Karpas-422 (cell line): ENCODE data around the gene ADAMTSL3. TPM values are rescaled to one million over a fixed set of nuclear protein-coding genes. Genes with fewer than 3 reads are reported as not detected.

Experiments used
- DNase-seq: peaks from one replicate; pipeline ENCODE4 v3.0.0-alpha.2; 2015
- H2AFZ ChIP-seq: fragments of 200-600 bp; sonication (generic); 2 replicates; pipeline ENCODE4 v1.6.1; 2014; ENCODE audit warnings: antibody characterized with exemption, low read length, mixed read lengths
- H3K27ac ChIP-seq: fragments of 200-600 bp; sonication (generic); 2 replicates; pipeline ENCODE4 v1.5.1; 2014; ENCODE audit warnings: mild to moderate bottlenecking, low read length, moderate library complexity
- H3K27me3 ChIP-seq: fragments of 200-600 bp; sonication (generic); 2 replicates; pipeline ENCODE4 v1.6.1; 2014; ENCODE audit warnings: low read length, mixed read lengths
- H3K36me3 ChIP-seq: fragments of 200-600 bp; sonication (generic); 2 replicates; pipeline ENCODE4 v1.6.1; 2014; ENCODE audit warnings: low read length, mixed read lengths; ENCODE audit not compliant: insufficient read depth
- H3K4me1 ChIP-seq: fragments of 200-600 bp; sonication (generic); 2 replicates; pipeline ENCODE4 v1.6.1; 2014; ENCODE audit warnings: mild to moderate bottlenecking, low read length, mixed read lengths
- H3K4me2 ChIP-seq: fragments of 200-600 bp; sonication (generic); 2 replicates; pipeline ENCODE4 v1.6.1; 2014; ENCODE audit warnings: low read length, low read depth, mild to moderate bottlenecking; ENCODE audit not compliant: poor library complexity, severe bottlenecking
- H3K4me3 ChIP-seq: fragments of 200-600 bp; sonication (generic); 2 replicates; pipeline ENCODE4 v1.5.1; 2014; ENCODE audit warnings: mild to moderate bottlenecking, antibody characterized with exemption, low read length, mixed read lengths
- H3K79me2 ChIP-seq: fragments of 200-600 bp; sonication (generic); 2 replicates; pipeline ENCODE4 v1.6.1; 2014; ENCODE audit warnings: mild to moderate bottlenecking, low read length, mixed read lengths
- H3K9ac ChIP-seq: fragments of 200-600 bp; sonication (generic); 2 replicates; pipeline ENCODE4 v1.6.0; 2014; ENCODE audit warnings: low read length
- H3K9me2 ChIP-seq: fragments of 200-600 bp; sonication (generic), shearing (Covaris generic); replicated peaks from 2 replicates; pipeline ENCODE4 v1.6.0; 2014; ENCODE audit warnings: mild to moderate bottlenecking, low read length, moderate library complexity; ENCODE audit not compliant: insufficient read depth
- H3K9me3 ChIP-seq: fragments of 300-700, 200-600 bp; sonication (generic); 2 replicates; pipeline ENCODE4 v1.6.1; 2014; ENCODE audit warnings: low read length, mixed read lengths
- H4K20me1 ChIP-seq: fragments of 200-600 bp; sonication (generic); 2 replicates; pipeline ENCODE4 v1.6.1; 2014; ENCODE audit warnings: mild to moderate bottlenecking, antibody characterized with exemption, low read length, low read depth; ENCODE audit not compliant: insufficient read depth
- total RNA-seq: library from RNA; depleted of rRNA; stranded (reverse); fragments of >200 nt; shearing (Covaris generic); gene quantifications from 2 replicates; pipeline ENCODE4 v1.2.3, GENCODE V29; 2014; ENCODE audit warnings: low replicate concordance

The ADAMTSL3 gene
- total RNA-seq, 1 experiment from 2014 or later = not detected

DNA sequence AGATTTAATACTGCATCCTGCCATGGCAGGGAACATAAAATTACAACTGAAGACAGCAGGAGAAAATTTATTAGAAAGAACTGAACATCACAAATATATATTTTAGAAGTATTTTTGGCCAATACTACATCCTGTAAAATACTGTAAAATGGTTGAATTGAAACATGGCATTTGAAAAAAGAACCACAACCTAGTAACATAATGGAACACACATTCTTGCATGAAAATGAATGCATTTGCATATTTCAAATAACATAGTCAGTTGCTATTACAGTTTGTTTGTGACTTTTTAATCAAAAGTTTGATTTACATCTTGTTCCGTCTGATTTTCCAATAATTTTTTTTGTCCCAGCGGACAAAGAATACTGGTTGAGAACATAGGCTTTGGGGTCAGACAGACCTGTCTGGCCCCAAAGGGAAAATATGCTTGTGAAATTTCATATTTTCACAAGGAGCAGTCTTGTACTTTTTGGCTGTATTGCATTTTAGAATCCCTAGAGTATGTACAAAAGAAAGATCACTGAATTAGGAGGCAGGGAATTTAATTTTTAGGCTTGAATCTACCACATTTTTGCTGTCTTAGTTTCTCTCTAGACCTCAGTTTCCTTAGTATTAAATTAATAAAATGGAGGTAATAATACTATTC, 268.8 kb downstream of the ADAMTSL3 start:
- no peaks in the 10 kb centered on the region for H3K36me3 ChIP-seq
- no peak for DNase-seq

DNA sequence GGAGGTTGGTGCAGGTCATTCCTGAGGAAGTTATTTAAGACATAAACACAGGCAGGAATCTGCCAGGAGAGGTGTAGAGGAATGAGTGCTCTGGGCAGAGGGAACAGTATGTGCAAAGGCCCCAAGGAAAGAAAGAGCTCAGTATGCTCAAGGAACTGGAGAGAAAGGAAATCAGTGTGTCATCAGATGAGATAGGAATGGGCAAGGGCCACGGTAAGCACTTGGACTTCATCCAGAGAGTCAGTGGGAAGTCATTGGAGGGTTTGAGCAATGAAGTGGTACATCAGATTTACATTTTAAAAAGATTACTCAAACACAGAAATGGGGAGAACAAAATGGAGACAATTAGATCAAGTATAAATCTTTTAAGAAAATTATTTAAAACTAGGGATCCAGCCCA, 272.2 kb downstream of the ADAMTSL3 start:
- Histone ChIP-seq H3K4me1 (no peaks in the 10 kb centered on the region), H3K4me2 (no peak overlapping the region), H3K9ac (no peak overlapping the region), H3K4me3 (no peak overlapping the region), H3K9me2 (no peaks in the 10 kb centered on the region), H3K36me3 (no peaks in the 10 kb centered on the region), H4K20me1 (no peaks in the 10 kb centered on the region), H3K27me3 (no peaks in the 10 kb centered on the region), H3K79me2 (no peaks in the 10 kb centered on the region), H2AFZ (no peak overlapping the region), H3K9me3 (no peaks in the 10 kb centered on the region), H3K27ac (no peak overlapping the region)
- DNase-seq = no peak

More for the DNA sequence above, 268.8 kb downstream of the ADAMTSL3 start:
- Histone ChIP-seq H3K9me3 (no peaks in the 10 kb centered on the region), H3K4me2 (no peak overlapping the region), H4K20me1 (no peaks in the 10 kb centered on the region), H3K27me3 (no peaks in the 10 kb centered on the region), H3K9me2 (no peaks in the 10 kb centered on the region), H3K79me2 (no peaks in the 10 kb centered on the region), H3K4me3 (no peak overlapping the region), H3K27ac (no peak overlapping the region), H3K9ac (no peak overlapping the region), H2AFZ (no peak overlapping the region), H3K4me1 (no peaks in the 10 kb centered on the region)

DNA sequence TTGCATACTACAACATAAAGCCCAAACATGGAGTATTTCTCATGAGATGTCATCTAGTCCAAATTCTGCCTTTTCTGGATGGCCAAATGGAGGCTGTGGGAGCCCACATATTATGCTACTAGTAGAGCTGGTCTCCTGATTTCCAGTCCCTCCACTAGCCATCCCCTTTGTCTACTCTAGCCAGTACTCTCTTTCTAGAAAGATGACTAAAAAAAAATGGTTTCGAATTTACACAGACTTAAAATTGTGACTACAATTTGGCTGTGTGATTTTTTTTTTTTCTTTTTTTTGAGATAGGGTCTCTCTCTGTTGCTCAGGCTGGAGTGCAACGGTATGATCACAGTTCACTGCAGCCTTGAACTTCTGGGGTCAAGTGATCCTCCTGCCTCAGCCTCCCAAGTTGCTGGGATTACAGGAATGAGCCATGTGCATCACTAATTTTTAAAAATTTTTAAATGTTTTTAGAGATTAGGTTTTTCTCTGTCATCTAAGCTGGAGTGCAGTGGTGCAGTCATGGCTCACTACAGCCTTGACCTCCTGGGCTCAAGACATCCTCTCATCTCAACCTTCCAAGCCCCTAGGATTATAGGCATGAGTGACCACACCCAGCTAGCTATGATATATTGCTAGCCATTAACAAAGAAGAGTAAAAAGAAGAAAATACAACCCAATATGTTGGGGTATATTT, 273.9 kb downstream of the ADAMTSL3 start:
- H3K27ac ChIP-seq = no peak overlapping the region
- no peak for DNase-seq

DNA sequence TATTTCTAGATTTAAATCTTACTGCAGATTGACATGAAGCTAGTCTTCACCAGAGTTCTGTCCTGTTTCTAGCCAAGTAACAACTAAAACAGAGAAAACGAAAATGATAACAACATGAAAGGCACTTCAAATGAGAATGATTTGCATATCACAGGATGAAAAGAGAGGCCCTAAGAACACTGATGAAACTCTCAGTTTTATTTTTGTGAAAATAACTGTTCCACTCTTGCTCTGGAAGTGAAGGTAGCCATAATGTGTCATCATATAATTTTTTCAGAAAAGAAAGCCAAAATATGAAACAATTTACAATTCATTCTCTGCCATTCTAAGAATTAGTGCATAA, 274.4 kb downstream of the ADAMTSL3 start:
- H3K4me1 ChIP-seq = no peaks in the 10 kb centered on the region
- H3K9me2 ChIP-seq = no peaks in the 10 kb centered on the region
- H3K4me3 ChIP-seq = no peak overlapping the region
- no peak for DNase-seq
- H4K20me1 ChIP-seq = no peaks in the 10 kb centered on the region
- H3K36me3 ChIP-seq = no peaks in the 10 kb centered on the region
- no peak overlapping the region for H2AFZ ChIP-seq
- H3K79me2 ChIP-seq = no peaks in the 10 kb centered on the region
- H3K4me2 ChIP-seq = no peak overlapping the region
- no peak overlapping the region for H3K9ac ChIP-seq
- no peak overlapping the region for H3K27ac ChIP-seq
- H3K27me3 ChIP-seq = no peaks in the 10 kb centered on the region
- no peaks in the 10 kb centered on the region for H3K9me3 ChIP-seq

More for the DNA sequence above, 273.9 kb downstream of the ADAMTSL3 start:
- no peak overlapping the region for H3K9ac ChIP-seq
- H3K9me2 ChIP-seq = no peaks in the 10 kb centered on the region
- no peaks in the 10 kb centered on the region for H3K79me2 ChIP-seq
- H3K4me3 ChIP-seq = no peak overlapping the region
- H3K27me3 ChIP-seq = no peaks in the 10 kb centered on the region
- no peaks in the 10 kb centered on the region for H3K36me3 ChIP-seq
- no peaks in the 10 kb centered on the region for H3K4me1 ChIP-seq
- H3K4me2 ChIP-seq = no peak overlapping the region
- no peaks in the 10 kb centered on the region for H4K20me1 ChIP-seq
- no peaks in the 10 kb centered on the region for H3K9me3 ChIP-seq
- H2AFZ ChIP-seq = no peak overlapping the region

DNA sequence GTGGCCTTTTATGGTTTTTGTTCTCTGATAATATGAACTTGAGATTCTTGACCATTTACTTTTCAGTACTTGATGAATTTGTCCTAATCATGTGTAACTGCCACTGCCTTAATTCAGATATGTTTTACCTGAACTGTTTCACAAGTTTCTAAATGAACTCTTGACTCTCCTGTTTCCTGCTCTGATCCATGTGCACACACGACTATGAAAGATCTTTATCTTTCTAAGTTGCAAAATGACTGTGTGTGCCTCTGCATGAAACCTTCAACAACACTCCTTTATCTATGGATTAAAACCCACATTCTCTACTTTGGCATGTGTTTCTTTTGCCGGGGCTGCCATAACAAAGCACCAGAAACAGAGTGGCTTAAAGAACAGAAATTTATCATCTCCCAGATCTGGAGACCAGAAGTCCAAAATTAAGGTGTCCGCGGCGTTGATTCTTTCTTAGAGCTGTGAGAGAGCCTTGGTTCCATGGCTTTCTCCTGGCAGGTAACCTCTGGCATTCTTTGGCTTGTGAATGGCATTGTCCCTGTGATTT, 275.0 kb downstream of the ADAMTSL3 start:
- Histone ChIP-seq H3K27me3 (no peaks in the 10 kb centered on the region), H3K9me3 (no peaks in the 10 kb centered on the region; the same call in 1 of the 2 replicates), H2AFZ (no peak overlapping the region), H3K9ac (no peak overlapping the region), H3K4me2 (no peak overlapping the region), H3K36me3 (no peaks in the 10 kb centered on the region), H3K9me2 (no peaks in the 10 kb centered on the region), H4K20me1 (no peaks in the 10 kb centered on the region), H3K4me3 (no peak overlapping the region), H3K79me2 (no peaks in the 10 kb centered on the region), H3K4me1 (no peaks in the 10 kb centered on the region), H3K27ac (no peak overlapping the region)
- no peak for DNase-seq

DNA sequence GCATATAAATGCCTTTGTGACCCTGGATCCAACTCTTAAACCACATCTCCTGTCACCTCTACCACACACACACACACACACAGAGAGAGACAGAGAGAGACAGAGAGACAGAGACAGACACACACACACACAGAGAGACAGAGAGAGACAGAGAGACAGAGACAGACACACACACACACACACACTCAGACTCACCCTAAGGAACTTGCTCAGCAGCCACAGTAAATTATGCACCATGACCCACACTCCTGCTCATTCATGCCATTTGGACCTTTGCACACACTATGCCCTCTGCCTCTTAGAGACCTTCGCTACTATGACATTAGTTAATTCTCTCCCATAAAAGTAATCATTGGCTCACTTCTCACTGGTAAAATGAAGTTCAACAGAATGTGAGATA, 275.7 kb downstream of the ADAMTSL3 start:
- Histone ChIP-seq H3K36me3 (no peaks in the 10 kb centered on the region), H3K9me2 (no peaks in the 10 kb centered on the region), H3K4me1 (no peaks in the 10 kb centered on the region), H3K9ac (no peak overlapping the region), H4K20me1 (no peaks in the 10 kb centered on the region), H3K27me3 (no peaks in the 10 kb centered on the region), H3K9me3 (peaks cover 1% of the 10 kb centered on the region), H2AFZ (no peak overlapping the region), H3K4me2 (no peak overlapping the region), H3K79me2 (no peaks in the 10 kb centered on the region), H3K27ac (no peak overlapping the region), H3K4me3 (no peak overlapping the region)
- no peak for DNase-seq

DNA sequence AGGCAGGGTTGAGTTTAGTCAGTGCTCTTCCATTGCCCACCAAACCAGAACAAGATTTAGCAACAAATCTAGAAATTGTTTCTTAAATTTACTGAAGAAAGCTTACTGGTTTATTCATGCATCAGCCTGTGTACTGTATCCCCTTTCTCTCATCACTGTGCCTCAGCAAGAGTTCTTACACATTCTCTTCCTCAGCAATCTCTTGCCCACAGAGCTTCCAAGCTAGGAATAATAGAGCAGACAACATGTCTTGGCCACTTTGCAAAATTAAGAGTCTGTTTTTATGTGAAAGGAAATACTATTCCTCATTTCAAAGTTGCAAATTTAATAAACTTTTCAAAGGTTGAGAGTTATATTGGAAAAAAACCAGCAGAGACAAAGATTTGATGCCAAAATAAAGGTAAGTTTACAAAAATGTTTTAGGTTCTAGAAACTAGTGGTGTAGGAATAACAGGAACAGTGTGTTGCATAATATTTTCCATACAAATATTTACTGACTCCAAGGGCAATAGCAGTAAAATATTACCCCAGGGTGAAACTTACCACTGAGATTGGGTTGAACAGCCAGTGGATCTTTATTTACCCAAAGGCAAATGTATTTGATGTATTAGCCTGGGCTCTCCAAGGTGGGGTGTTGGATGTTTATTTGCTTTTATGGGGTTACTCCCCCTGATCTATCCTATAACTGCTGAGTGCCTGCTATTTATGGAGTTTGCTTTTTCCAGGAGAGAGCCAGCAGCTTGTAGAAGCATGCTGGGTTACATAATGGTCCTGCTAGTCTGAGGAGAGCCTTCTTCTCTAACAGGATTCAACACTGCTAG, 276.7 kb downstream of the ADAMTSL3 start:
- no peak overlapping the region for H2AFZ ChIP-seq
- no peaks in the 10 kb centered on the region for H3K4me1 ChIP-seq
- H4K20me1 ChIP-seq = no peaks in the 10 kb centered on the region
- no peak for DNase-seq
- H3K9ac ChIP-seq = no peak overlapping the region
- H3K4me2 ChIP-seq = no peak overlapping the region
- no peaks in the 10 kb centered on the region for H3K79me2 ChIP-seq
- no peaks in the 10 kb centered on the region for H3K27me3 ChIP-seq
- H3K27ac ChIP-seq = no peak overlapping the region
- no peaks in the 10 kb centered on the region for H3K9me2 ChIP-seq
- H3K36me3 ChIP-seq = no peaks in the 10 kb centered on the region
- peaks cover 4% of the 10 kb centered on the region for H3K9me3 ChIP-seq
- no peak overlapping the region for H3K4me3 ChIP-seq

DNA sequence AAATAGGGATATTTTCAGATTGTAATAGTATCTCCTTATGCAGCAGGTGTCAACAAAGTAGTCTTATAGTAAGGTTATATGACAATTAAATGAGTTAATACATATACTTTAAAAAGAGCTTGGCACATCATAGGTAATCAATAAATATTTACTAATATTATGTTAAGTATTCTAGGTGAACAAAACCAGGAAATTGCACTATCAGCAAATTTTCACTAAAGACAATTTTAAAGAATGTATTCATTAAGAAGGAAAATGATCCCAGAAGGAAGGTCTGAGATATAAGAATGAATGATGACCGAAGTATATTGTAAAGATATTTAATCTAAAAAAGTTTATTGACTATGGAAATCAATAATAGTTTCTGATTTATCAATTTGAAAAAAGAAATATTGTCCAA, 281.9 kb downstream of the ADAMTSL3 start:
- Histone ChIP-seq H3K9me2 (no peaks in the 10 kb centered on the region), H3K27me3 (no peaks in the 10 kb centered on the region)
- DNase-seq = no peak

More for the DNA sequence above, 281.9 kb downstream of the ADAMTSL3 start:
- Histone ChIP-seq H3K9me3 (peaks cover 4% of the 10 kb centered on the region), H3K79me2 (no peaks in the 10 kb centered on the region), H3K27ac (no peak overlapping the region), H3K4me2 (no peak overlapping the region), H3K4me1 (no peaks in the 10 kb centered on the region), H3K36me3 (no peaks in the 10 kb centered on the region), H3K9ac (no peak overlapping the region), H2AFZ (no peak overlapping the region), H3K4me3 (no peak overlapping the region), H4K20me1 (no peaks in the 10 kb centered on the region)
